Measurements from ENCODE around the gene ATP8B3. TPM values are rescaled to one million over a fixed set of nuclear protein-coding genes. Genes with fewer than 3 reads are reported as not detected.

ATP8B3 gene
- total RNA-seq, 1 donor from 2014 or later: 1.5 TPM

DNA sequence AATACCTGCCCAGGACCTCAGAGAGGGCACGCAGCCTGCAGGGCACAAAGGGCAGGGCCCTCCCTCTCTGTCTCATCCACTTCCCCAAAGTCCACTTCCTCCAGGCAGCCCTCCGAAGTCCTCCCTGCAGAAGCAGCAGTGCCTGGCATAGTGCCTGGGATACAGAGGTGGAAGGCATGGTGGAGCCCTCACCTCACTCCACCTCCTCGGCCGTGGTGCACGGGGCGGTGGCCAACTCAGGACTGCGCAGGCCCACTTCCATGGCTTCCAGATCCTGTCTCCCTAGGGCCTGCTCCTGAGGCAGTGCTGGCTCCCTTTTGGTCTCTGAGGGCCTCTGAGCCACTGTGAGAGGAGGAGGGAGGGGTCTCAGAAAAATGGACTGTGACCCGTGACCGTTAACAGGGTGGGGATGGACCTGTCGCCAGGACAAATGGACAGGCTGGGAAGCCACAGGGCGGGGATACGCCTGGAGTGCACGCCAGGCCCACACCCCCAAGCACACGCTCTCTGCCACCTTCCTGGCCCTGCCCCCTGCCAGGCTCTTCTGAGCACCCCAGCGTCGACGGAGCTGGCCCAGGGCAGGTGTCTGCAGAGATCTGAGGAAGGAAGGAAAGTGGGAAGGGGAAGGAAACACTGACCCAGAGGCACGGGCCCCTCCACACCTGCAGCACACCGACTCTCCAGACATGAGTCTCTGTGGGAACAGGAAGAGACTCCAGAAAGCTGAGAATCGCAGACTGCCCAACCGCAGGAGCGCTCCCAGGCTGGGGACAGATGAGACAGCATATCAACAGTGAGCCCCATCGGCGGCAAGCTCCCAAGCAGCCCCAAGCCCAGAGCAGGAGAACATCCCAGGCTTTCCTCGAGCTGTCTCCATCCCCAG is 27.8 kb upstream of the ATP8B3 start:
- DNase-seq (ENCODE audit: extremely low spot score, unreplicated experiment): no peak
- Mint-ChIP-seq H3K36me3 (no peaks in the 10 kb centered on the region), H3K27ac (no peak overlapping the region), H3K4me1 (ENCODE audit: unreplicated experiment) (peaks cover 8% of the 10 kb centered on the region), H3K9me3 (no peaks in the 10 kb centered on the region), H3K4me3 (no peak overlapping the region), H3K27me3 (no peaks in the 10 kb centered on the region)
- TF ChIP-seq CTCF (conservative IDR thresholded peaks at IDR 0.05): no peak

- peaks cover 8% of the 10 kb centered on the region for H3K4me1 Mint-ChIP-seq (ENCODE audit: unreplicated experiment)
- DNase-seq (ENCODE audit: extremely low spot score, unreplicated experiment): no peak
- no peaks in the 10 kb centered on the region for H3K27me3 Mint-ChIP-seq
- no peaks in the 10 kb centered on the region for H3K36me3 Mint-ChIP-seq
- TF ChIP-seq CTCF (conservative IDR thresholded peaks at IDR 0.05): peak; percentile 92
- H3K4me3 Mint-ChIP-seq: no peak overlapping the region
- no peak overlapping the region for H3K27ac Mint-ChIP-seq
- H3K9me3 Mint-ChIP-seq: no peaks in the 10 kb centered on the region
Measured at GRCh38 chr19:1837625-1838105, 25.6 kb upstream of the ATP8B3 start.

DNA sequence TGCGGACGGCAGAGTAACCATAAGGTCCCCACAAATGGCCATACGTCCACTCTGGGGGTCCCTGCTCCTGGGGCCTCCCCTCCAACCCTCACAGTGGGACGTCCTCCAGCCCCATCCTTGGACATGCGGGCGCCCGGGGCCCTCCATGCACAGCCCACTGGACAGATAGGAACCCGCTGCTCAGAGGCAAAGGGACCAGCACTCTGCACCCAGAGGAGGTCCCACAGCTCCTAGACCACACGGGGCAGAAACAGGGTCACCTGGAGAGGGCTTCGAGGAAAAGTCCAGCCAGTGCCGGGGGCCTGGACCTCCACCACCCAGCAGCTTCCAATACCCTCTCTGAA is 25.1 kb upstream of the ATP8B3 start:
- no peaks in the 10 kb centered on the region for H3K9me3 Mint-ChIP-seq
- no peak for DNase-seq (ENCODE audit: extremely low spot score, unreplicated experiment)
- no peak for TF ChIP-seq CTCF (conservative IDR thresholded peaks at IDR 0.05)
- no peak overlapping the region for H3K4me3 Mint-ChIP-seq
- no peak overlapping the region for H3K27ac Mint-ChIP-seq
- H3K27me3 Mint-ChIP-seq: no peaks in the 10 kb centered on the region
- no peaks in the 10 kb centered on the region for H3K36me3 Mint-ChIP-seq
- peaks cover 8% of the 10 kb centered on the region for H3K4me1 Mint-ChIP-seq (ENCODE audit: unreplicated experiment)

GRCh38 chr19:1836458-1837221 is 24.6 kb upstream of the ATP8B3 start:
- H3K9me3 Mint-ChIP-seq: no peaks in the 10 kb centered on the region
- H3K27me3 Mint-ChIP-seq: no peaks in the 10 kb centered on the region
- H3K27ac Mint-ChIP-seq: no peak overlapping the region
- DNase-seq (ENCODE audit: extremely low spot score, unreplicated experiment): no peak
- H3K36me3 Mint-ChIP-seq: no peaks in the 10 kb centered on the region
- TF ChIP-seq CTCF (conservative IDR thresholded peaks at IDR 0.05): no peak
- peaks cover 8% of the 10 kb centered on the region for H3K4me1 Mint-ChIP-seq (ENCODE audit: unreplicated experiment)
- no peak overlapping the region for H3K4me3 Mint-ChIP-seq

DNA sequence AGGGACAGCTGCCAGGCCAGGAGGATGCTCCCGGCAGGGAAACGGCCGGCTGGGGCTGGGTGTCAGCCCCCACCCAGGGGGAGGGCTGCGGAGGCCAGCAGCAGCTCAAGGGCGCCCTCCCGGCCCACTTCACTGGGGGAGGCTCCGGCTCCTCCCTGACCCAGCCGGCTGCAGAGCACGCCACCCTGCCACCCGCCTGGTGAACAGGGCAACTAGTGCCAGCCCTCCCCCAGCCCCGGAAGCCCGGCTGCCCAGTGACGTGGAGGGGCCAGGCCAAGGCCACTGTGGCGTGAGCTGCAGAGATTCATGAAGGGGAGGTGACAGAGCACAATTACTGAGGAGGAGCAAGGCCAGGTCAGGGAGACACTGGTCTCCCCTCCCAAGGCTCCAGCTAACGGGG is 21.5 kb upstream of the ATP8B3 start:
- no peak for DNase-seq (ENCODE audit: extremely low spot score, unreplicated experiment)
- no peaks in the 10 kb centered on the region for H3K9me3 Mint-ChIP-seq
- H3K36me3 Mint-ChIP-seq: no peaks in the 10 kb centered on the region
- no peak for TF ChIP-seq CTCF (conservative IDR thresholded peaks at IDR 0.05)
- no peak overlapping the region for H3K27ac Mint-ChIP-seq
- no peak overlapping the region for H3K4me3 Mint-ChIP-seq
- no peaks in the 10 kb centered on the region for H3K4me1 Mint-ChIP-seq (ENCODE audit: unreplicated experiment)
- no peaks in the 10 kb centered on the region for H3K27me3 Mint-ChIP-seq
